Activated CD8-positive, alpha-beta memory T cell treated with anti-CD3 and anti-CD28 coated beads for 24 hours (primary cell): Measurements from ENCODE around the gene RERGL.
"Not testable (repeated sequence)": the region's sequence is repeated elsewhere in the genome, so short reads cannot be mapped to it uniquely, and the experiment has no call there.

Experiments
- DNase-seq: peaks from one replicate; pipeline ENCODE4 v3.0.0-alpha.2; 2020

Gene RERGL, protein sequence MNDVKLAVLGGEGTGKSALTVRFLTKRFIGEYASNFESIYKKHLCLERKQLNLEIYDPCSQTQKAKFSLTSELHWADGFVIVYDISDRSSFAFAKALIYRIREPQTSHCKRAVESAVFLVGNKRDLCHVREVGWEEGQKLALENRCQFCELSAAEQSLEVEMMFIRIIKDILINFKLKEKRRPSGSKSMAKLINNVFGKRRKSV

GRCh38 chr12:18090093-18090492 is at the start of gene RERGL:
TSS of gene RERGL (minus strand) at chr12:18090193. CDS start at chr12:18090140, 53 bp downstream.
- no peak for DNase-seq

GRCh38 chr12:18139254-18139653 is 49.3 kb upstream of the RERGL start:
- DNase-seq = no peak

GRCh38 chr12:18135509-18135908 is 45.5 kb upstream of the RERGL start:
- DNase-seq = no peak

DNA sequence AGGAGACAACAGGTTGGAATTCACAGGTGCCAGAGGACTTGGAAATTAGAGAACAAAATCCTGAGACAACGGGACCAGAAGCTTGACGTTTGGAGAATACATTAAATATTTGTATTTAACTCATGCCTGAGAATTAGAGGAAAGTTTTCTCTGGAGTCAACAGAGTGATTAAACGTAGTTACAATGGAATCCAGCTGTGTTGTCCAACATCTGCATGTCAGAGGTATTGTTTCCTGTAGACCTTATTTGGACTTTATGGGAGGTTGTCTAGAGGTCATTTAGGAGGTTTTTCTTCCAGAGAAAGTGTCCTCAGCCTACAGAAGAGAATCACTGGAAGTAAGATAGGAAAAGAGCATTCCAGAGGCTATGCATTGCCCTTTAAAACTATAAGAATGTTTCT is 45.1 kb upstream of the RERGL start:
- no peak for DNase-seq

- DNase-seq = no peak
Measured at GRCh38 chr12:18130851-18131250, 40.9 kb upstream of the RERGL start.

GRCh38 chr12:18123707-18124106 is 33.7 kb upstream of the RERGL start:
- DNase-seq = no peak

DNA sequence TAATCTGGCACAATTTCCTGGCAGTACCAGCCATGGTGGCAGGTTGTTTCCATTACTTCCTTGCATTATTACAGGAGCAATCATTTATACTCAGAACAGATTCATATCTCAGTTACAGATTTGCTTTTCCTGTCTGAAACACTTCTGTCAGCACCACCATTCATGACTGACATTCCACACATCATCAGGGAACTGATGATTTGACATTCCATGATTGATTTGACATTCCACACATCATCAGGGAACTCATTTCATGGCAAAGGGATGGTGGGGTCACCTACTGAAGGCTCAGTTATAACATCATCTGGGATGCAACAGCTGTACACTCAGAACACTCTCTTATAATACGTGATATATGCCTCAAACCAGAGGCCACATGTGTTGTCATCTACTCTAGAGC is 30.9 kb upstream of the RERGL start:
- DNase-seq = no peak

DNA sequence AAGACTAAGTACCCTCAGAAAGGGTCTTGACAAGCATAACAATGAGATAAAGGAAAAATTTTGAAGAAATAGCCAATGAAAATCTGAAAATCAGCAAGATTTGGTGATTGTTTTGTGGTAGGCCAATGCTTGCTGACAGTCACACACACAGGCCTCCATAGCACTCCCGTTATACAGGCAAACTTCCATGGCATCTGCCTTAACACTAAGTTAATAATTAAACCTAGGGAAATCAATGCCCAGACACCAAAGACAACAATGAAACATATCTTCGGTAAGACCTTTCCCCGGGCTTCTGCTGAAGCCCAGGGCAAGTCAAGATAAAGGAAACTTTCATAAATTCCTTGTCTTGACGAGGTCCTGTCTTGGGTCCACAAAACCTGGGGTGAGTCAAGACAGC is 18.6 kb upstream of the RERGL start:
- no peak for DNase-seq

GRCh38 chr12:18103624-18104023 is 13.6 kb upstream of the RERGL start:
- DNase-seq = no peak

- no peak for DNase-seq
Measured at GRCh38 chr12:18101043-18101442, 11.1 kb upstream of the RERGL start.

GRCh38 chr12:18084080-18084479 is 5.9 kb downstream of the RERGL start:
- DNase-seq = no peak

DNA sequence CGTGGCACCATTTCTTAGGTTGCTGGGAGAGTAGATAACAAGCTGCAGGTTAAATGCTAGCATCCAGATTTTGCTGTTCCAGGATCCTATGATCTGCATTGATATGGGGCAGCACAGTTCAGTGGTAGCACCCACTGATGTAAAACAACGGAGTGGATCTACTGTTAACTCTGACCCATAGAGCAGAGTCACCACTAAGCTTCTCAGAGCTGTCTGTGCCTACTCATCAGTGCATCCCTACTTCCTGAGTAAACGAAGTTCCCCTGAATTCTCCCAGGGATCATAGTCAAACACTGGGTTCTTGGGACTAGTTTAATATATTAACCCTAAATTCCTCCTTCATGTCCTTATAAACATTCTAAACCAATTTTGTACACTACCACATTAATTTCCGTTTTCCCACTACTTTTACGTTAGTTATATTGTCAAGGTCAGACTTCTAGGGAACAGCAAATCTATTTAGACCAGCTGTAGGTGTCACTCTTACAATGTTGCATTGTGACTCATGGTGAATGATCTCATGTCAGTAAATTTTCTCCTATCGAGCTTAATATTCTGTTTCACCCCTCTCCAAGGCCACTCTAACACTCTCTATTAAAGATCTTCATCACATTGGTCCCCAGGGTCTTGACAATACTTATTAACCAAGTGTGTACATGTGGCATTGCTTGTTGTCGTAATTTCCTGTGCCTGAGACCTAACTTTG is 10.3 kb downstream of the RERGL start:
- DNase-seq = no peak

- DNase-seq = no peak
Measured at GRCh38 chr12:18074001-18074400, 16.0 kb downstream of the RERGL start.

DNA sequence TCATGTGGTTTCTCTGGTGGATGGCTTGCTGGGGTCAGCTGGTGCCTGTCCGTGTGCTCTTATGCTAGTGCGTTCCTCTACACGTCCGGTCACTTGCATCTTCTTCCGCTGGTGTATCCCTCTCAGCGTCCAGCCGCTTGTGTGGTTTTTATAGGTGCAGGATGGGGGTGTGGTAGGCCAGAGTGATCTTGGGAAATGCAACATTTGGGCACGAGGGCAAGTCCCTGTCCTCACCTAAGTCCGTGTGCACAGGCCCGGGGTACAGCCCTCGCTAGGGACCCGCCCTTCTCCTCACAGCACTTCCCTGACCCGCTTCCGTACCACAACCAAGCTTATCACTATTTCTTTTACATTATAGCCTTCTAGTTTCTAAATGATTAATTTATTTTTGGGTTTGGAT is 17.3 kb downstream of the RERGL start:
- no peak for DNase-seq

DNA sequence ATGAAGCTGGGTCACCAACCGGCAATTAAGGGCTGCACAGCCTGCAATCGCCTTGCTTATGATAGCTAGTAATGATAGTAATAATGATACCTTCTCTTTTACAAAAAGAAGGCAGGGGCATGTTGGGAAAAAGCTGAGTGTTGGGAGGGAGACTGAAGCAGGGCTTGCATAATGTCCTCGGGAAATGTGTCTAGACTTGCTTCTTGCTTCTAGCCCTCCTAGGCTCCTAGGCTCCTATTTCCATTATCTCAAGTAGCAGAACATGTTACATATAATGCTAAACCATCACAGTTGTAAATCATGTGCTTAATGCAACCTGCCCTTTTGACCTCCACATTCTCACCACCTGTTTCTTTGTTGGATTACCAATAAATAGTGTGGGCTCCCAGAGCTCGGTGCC is 18.7 kb downstream of the RERGL start:
- DNase-seq = no peak

DNA sequence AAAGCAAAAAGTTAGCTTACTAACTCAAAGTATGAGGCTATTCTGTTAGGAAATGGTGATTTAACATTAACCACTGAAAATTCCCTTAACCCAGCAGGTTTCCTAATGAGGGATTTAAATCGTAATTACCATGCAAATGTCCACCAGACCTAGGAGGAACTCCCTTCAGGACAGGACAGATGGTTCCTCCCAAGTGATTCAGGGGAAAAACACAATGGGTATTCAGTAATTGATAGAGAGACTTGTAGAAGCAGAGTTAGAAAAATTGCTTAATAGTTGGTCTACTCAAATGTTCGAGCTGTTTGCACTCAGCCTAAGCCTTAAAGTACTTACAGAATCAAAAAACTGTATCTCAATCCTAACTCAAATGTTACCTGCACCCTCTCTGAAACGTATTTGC is 21.6 kb downstream of the RERGL start:
- DNase-seq = no peak

- no peak for DNase-seq
Measured at GRCh38 chr12:18066666-18067065, 23.3 kb downstream of the RERGL start.

GRCh38 chr12:18062867-18063266 is 27.1 kb downstream of the RERGL start:
- not testable (repeated sequence) for DNase-seq

DNA sequence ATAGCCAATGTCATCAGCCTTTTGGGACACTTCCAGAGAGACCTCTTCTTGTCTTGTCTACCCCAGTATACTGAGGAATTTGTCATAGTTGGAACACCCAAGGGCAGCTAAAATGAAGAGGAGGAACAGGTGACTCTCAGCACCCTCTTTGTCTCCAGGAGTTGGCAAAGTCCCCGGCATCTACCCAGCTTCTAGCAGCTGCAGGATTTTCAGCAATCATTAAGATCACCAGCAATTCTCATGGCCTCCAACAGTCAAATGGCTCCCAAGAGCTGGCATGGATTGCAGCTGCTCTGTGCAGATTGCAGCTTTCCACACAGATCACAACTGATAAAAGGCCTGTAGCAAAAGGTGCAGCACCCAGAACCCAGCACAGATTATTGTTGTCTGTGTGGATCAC is 32.9 kb downstream of the RERGL start:
- no peak for DNase-seq

DNA sequence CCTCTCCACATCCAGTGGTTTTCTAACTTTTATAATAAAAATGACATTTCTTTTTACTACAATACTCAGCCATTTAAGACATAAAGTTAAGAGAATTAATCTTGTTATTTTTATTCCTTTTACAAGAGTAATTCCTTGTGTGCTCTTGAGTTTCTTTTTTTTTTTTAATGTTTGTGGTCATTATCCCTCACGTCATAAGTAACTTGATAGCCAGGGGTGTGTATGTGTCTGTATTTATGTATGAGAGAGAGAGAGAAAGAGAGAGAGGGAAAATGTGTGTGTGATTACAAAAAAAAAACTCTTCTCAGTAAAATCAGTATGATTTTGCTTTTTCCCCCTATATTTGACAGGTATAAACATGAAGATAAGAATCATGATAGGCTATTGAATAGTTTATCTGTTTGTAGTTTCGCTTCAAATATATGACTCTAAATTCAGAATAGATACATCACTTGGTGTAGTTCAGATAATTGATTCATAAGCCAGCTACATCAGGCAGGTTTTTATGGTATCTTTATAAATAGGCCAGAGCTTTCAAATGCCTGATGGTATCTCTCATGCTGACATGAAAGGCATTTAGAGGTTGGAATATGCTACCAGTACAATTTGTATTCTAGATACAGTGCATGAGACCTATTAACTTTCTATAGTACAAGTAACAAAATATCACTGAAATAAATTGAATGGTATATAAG is 34.9 kb downstream of the RERGL start:
- no peak for DNase-seq

DNA sequence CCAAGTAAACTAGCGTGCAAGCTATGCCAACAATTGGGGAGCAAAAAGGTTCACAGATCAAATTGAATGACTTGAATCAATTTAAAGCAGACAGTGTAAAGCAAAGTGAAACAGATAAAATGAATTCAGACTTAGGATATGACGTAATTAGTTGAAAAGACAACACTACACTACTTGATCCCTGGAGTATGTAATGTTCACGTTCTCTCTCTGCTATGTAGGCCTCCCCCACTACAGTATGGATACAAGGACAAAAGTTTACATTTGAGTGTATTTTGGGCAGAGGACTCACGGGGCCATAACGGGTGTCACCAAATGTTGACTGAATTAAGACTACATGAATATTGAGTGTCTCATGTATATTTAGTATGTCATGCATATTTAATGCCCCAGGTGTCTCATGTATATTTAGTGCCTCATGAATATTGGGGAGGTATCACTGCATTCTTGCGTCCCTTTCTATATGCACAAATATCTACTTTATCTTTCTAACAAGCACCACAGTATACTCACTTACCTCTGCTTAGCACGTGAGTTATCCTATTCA is 44.5 kb downstream of the RERGL start:
- DNase-seq = no peak

GRCh38 chr12:18040060-18040742 is 49.8 kb downstream of the RERGL start:
- DNase-seq = not testable (repeated sequence)
